Breast epithelium (tissue), 3 donors: ENCODE data around the gene TCF7L1.

Experiments
- CTCF ChIP-seq, 3 donors: fragments of 450-650 bp; IDR thresholded peaks; one replicate each; pipeline ENCODE4 v1.5.1; 2016 to 2017; ENCODE audit warnings: antibody characterized with exemption in 3 of 3, mild to moderate bottlenecking in 3 of 3, moderate library complexity in 3 of 3
- POLR2AphosphoS5 ChIP-seq, 3 donors: sonication (generic); formaldehyde crosslinking; IDR thresholded peaks; one replicate each; pipeline ENCODE4 v1.6.1; 2017; ENCODE audit warnings: antibody characterized with exemption in 3 of 3

- TF ChIP-seq CTCF (IDR thresholded peaks at IDR 0.05) (no peak), POLR2AphosphoS5 (IDR thresholded peaks at IDR 0.05) (no peak)
Measured at GRCh38 chr2:85110991-85111560, 22.1 kb upstream of the TCF7L1 start.
